NCI-H2196 (cell line): ENCODE measurements around the gene ACAD10.
A peak's percentile ranks its signal among the peaks of the same experiment; 100 is the strongest.
"Not testable (repeated sequence)": the region's sequence is repeated elsewhere in the genome, so short reads cannot be mapped to it uniquely, and the experiment has no call there.

ENCODE experiments used
- DNase-seq: peaks from one replicate; lab custom pipeline; 2025; ENCODE audit not compliant: unreplicated experiment; lab: John Stamatoyannopoulos, UW

The ACAD10 gene

GRCh38 chr12:111748867-111749266, 63.0 kb downstream of the ACAD10 start:
- no peak for DNase-seq

DNA sequence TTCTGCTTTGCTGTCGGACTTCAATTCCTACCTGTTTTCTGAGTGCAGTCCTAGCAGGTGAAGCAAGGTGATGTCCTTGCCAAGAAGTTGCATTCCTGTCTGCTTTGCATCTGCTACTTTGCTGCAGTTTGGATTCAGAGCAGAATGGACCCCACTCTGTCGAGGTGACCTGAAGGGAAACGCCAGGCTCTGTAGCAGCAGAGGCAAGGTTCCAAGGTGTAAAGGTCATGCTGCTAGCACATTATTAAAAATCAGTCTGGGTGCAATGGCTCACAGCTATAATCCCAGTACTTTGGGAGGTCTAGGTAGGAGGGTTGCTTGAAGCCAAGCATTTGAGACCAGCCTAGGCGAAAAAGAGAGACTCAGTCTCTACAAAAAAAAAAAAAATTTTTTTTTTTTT, 63.5 kb downstream of the ACAD10 start:
- DNase-seq = no peak

DNA sequence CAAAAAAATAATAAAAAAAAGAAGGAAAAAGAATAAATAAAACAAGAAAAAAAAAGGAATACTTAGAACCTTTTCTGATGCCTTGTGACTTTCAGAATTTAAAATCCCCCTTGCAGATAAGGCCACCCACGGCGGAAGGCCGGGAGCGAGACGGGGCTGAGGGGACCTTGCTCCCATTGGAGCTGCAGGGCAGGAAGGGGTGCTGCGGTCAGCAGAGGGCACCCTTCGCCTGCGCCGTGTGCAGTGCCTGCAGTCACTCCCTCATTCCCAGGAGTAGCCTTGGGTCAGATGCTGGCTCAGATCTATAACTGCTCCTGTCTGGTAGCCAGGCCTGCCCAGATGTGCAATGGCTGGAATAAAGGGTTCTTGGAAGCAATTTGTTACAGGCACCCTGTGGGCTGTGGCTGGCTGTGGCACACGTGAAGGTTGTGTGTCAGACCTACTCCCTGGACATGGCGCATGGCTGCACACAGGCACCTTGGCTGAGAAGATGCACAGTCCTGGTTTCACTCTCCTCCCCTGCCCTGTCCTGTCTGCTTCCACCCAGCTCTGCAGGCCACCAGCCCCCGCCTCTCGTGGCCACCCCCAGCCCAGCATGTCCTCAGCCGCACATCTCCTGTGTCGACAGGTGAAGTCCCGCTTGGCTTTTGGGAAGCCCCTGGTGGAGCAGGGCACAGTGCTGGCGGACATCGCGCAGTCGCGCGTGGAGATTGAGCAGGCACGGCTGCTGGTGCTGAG, 67.5 kb downstream of the ACAD10 start:
- peak; percentile 60 for DNase-seq

- DNase-seq = no peak
Observed at GRCh38 chr12:111754671-111755070, 68.8 kb downstream of the ACAD10 start.

DNA sequence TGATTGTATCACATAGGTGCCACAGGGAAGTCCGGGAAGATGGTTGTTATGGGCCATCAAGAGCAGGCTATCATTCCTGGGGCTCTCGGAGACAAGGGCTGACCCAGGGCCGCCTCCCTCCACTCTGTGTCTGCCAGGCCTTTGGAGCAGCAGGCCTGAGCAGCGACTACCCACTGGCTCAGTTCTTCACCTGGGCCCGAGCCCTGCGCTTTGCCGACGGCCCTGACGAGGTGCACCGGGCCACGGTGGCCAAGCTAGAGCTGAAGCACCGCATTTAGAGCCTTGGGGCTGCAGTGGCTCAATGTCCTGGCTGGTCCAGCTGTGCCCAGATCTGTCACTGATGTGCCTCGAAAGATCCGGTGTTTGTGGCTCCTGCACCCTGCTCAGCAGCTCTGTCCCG, 70.3 kb downstream of the ACAD10 start:
- DNase-seq = no peak

GRCh38 chr12:111756681-111757080, 70.8 kb downstream of the ACAD10 start:
- DNase-seq = no peak

- DNase-seq = no peak
Observed at GRCh38 chr12:111757361-111758119, 71.7 kb downstream of the ACAD10 start.

DNA sequence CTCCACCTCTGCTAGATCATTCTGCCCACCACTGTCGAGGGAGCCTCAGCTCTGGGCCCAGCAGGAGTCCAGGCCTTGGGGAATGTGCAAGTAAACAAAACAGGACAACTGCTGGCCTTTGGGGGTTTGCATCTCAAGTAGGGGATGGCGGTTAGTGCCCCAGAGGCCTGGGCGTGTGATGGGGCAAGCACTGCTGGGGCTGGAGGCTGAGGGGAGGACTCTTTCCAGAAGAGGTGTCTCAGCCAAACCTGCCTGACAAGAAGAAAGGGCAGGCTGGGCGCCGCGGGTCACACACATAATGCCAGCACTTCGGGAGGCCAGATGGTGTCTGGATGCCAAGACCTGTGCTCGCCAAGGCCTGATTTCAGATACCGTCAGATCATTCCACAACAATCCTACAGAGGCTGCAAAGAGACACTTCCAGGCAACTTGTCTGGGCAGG, 72.3 kb downstream of the ACAD10 start:
- DNase-seq = peak; percentile 32

DNA sequence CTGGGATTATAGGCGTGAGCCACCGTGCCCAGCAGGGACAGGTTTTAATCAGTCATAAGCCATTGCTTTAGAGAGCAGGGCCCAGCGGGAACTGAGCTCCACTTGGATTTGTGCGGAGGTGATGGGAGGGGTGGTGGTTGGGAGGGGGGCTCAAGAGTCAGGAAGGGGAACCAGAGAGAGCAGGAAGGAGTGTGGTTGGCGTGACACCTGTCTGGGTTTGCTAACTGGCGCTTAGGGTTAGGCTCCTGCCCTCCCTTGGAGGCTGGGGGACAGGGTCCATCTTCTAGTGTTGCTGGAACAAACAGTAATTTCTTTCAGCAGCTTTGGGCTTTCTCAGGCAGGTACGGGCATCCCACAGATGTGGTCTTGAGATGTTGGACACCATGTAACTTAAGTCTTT, 73.4 kb downstream of the ACAD10 start:
- no peak for DNase-seq

DNA sequence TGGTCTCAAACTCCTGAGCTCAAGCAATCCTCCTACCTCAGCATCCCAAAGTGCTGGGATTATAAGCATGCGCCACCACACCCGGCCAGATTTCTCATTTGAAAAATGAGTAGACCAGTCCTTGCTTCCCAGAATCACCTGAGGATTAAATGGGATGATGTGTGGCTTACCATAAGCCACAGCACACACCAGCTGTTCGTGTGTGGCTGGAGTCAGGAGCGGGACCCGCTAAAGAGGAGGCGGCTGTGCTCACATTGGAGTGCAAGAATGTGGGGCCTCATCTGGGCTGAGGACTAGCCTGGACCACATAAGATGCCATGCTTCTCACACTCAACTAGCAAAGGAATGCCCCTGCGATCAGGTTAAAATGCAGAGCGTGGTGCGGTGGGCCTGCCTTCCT, 74.1 kb downstream of the ACAD10 start:
- DNase-seq = no peak

DNA sequence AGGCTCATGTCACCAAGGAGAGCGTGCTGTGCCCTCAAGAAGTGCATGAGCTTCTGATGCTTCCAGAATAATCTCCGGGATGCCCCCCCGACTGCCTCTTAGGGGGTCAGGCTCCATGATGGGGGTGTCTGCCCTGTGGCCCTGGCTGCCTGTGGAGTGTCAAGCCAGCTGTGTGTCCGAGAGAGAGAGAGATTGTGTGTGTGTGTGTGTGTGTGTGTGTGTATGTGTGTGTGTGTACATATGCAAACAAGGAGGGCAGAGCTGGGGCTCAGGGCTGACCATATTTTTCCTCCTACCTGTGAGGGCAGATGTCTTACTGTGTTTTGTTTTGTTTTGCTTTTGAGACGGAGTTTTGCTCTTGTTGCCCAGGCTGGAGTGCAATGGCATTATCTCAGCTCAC, 75.2 kb downstream of the ACAD10 start:
- no peak for DNase-seq

- no peak for DNase-seq
Observed at GRCh38 chr12:111761706-111762105, 75.9 kb downstream of the ACAD10 start.

DNA sequence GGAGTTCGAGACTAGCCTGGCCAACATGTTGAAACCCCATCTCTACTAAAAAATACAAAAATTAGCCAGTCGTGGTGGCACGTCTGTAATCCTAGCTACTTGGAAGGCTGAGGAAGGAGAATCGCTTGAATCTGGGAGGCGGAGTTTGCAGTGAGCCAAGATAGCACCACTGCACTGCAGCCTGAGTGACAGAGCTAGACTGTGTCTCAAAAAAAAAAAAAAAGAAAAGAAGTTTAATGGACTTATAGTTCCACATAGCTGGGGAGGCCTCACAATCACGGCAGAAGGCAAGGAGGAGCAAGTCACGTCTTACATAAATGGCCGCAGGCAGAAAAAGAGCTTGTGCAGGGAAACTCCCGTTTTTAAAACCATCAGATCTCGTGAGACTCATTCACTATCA, 77.7 kb downstream of the ACAD10 start:
- not testable (repeated sequence) for DNase-seq

DNA sequence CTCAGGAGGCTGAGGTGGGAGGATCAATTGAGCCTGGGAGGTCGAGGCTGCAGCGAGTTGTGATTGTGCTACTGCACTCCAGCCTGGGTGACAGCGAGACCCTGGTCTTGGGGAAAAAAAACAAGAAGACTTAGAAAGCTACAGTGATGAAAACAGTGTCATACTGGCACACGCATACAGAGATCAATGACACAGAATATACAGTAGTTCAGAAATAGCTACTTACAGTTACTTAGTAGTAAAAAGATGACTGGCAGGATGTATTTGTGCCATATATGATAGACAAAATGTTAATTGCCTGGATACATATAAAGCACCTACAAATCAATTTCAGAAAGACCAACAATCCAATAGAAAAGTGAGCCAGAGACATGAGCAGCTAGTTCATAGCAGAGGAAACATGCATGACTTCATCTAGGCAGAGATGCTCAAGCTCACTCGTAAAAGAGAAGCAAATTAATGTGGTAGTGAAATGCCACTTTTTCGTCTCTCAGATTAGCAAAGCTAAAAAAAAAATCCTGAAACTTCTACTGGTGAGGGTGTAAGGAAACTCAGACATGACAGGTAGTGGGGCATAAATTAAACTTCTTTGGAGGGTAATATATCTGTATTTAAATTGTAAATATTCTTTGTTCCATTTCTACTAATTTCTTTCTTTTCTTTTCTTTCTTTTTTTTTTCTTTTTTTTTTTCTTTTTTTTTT, 78.4 kb downstream of the ACAD10 start:
- DNase-seq = no peak

DNA sequence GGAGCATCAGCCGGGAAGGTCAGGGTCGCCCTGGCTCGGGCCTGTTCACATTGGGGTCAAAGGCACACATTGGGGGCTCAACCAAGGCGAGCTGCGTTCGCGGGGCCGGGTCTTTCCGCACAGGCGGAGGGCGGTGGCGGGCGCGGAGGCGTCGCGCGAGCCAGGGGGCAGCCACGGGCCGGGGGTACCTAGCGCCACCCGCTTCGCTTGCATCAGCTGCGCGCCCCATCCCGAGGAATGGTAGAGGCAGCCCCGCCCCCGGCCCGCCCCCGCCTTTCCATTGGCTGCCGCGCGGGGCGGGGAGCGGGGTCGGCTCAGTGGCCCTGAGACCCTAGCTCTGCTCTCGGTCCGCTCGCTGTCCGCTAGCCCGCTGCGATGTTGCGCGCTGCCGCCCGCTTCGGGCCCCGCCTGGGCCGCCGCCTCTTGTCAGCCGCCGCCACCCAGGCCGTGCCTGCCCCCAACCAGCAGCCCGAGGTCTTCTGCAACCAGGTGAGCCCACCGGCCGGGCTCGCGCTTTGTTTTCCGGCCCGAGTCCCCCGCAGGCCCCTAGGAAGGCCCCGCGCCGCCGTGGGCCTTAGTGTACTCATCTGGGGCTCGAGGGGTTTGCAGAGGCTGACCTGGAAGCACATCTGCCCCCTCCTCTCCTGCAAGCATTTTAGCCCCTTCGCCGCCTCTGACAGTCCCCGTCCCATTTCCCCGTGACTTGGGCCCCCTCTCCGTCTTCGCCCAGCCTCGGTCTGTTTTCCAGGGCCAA, 80.9 kb downstream of the ACAD10 start, which contains the start of gene ALDH2:
TSS of gene ALDH2 (plus strand) at position 326 of the 754 bp plus-strand sequence. CDS start at position 376, 50 bp downstream.
- DNase-seq = no peak

GRCh38 chr12:111767362-111768158, 81.7 kb downstream of the ACAD10 start:
- no peak for DNase-seq

DNA sequence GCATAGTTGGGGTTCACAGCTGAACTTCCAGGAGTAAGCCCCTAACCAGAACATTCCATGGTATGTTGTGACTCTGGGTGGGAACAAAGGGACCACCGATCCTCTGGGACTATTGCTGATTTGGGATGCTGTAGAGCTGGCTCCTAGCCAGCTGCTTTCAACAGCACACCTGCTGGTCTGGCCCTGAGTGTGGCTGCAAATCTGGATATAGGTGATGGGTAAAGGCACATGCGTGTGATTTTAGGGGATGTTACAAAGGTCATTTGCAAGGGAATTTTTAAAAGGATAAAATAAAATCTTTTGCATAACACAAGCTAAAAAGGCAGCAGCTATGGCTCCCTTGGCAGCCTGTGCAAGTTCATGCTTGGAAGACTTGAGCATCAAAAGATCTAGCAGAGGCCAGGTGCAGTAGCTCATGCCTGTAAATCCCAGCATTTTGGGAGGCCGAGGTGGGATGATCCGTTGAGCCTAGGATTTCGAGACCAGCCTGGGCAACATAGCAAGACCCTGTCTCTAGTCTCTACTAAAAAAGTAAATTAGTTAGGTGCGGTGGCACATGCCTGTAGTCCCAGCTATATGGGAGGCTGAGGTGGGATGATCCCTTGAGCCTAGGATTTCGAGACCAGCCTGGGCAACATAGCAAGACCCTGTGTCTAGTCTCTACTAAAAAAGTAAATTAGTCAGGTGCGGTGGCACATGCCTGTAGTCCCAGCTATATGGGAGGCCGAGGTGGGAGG, 82.5 kb downstream of the ACAD10 start:
- DNase-seq = no peak

DNA sequence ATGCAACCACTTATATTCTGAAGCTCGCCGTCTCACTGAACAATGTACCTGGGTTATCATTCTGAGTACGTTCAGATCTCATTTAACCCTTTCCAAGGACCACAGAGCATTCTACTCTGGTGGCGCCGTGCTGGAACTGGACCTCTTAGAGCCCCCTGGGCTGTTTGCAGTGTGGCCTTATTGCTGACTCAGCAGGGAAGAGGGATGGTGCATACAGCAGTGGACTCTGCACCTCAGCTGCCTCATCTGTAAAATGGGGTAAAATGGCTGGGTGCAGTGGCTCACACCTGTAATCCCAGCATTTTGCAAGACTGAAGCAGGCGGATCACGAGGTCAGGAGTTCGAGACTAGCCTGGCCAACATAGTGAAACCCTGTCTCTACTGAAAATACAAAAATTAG, 83.7 kb downstream of the ACAD10 start:
- DNase-seq = no peak

- peak; percentile 10 for DNase-seq
Observed at GRCh38 chr12:111773801-111774551, 88.1 kb downstream of the ACAD10 start.
